ENCODE measurements around the gene XRN2. TPM values are rescaled to one million over a fixed set of nuclear protein-coding genes. Genes with fewer than 3 reads are reported as not detected.

Gene XRN2
- total RNA-seq, 4 donors from 2014 or later = 41.3 to 51.0 (median 46.4) TPM

- TF ChIP-seq EP300 (IDR thresholded peaks at IDR 0.05) = no peak
- no peak for TF ChIP-seq POLR2AphosphoS5 (IDR thresholded peaks at IDR 0.05)
- Histone ChIP-seq H3K9me3 (no peaks in the 10 kb centered on the region), H3K27ac (no peak overlapping the region), H3K4me3 (no peak overlapping the region), H3K27me3 (peaks cover 58% of the 10 kb centered on the region), H3K36me3 (peaks cover 39% of the 10 kb centered on the region), H3K4me1 (peaks cover 13% of the 10 kb centered on the region)
- 58% methylated on average over 35 of the region's 61 CpGs for WGBS
- no peak for DNase-seq (ENCODE audit: low spot score in 2 of 2)
Measured at GRCh38 chr20:21391185-21391971, 88.2 kb downstream of the XRN2 start.

GRCh38 chr20:21391972-21392352 is 88.8 kb downstream of the XRN2 start:
- Histone ChIP-seq H3K36me3 (peaks cover 33% of the 10 kb centered on the region), H3K4me1 (peaks cover 18% of the 10 kb centered on the region), H3K9me3 (no peaks in the 10 kb centered on the region), H3K27me3 (peaks cover 64% of the 10 kb centered on the region), H3K4me3 (no peak overlapping the region), H3K27ac (no peak overlapping the region)
- TF ChIP-seq POLR2A (IDR thresholded peaks at IDR 0.05) (no peak), POLR2AphosphoS5 (IDR thresholded peaks at IDR 0.05) (no peak), EP300 (IDR thresholded peaks at IDR 0.05) (no peak)
- TF ChIP-seq, protein P1, sequence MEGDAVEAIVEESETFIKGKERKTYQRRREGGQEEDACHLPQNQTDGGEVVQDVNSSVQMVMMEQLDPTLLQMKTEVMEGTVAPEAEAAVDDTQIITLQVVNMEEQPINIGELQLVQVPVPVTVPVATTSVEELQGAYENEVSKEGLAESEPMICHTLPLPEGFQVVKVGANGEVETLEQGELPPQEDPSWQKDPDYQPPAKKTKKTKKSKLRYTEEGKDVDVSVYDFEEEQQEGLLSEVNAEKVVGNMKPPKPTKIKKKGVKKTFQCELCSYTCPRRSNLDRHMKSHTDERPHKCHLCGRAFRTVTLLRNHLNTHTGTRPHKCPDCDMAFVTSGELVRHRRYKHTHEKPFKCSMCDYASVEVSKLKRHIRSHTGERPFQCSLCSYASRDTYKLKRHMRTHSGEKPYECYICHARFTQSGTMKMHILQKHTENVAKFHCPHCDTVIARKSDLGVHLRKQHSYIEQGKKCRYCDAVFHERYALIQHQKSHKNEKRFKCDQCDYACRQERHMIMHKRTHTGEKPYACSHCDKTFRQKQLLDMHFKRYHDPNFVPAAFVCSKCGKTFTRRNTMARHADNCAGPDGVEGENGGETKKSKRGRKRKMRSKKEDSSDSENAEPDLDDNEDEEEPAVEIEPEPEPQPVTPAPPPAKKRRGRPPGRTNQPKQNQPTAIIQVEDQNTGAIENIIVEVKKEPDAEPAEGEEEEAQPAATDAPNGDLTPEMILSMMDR (IDR thresholded peaks at IDR 0.05) = no peak
- DNase-seq (ENCODE audit: low spot score in 2 of 2) = no peak
- 35% methylated on average over 10 of the region's 10 CpGs for WGBS

DNA sequence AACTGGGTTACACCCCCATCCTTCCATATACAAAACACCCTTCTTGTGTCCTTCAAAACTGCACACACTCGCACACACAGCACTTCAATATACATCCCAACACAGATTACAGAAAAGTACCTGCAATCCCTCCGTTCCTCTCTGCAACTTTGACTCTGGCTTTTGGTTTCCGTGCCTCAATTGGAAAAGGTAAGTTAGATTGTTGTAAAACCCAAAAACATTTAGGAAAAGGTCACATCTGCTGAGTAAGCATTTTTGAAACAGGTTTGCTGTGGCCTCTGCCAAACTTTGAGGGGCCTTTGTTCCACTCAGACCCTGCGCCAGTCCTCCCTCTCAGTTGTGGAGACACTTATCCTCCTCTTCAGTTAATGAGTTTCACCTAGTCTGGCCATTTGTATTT is 90.0 kb downstream of the XRN2 start:
- H3K36me3 ChIP-seq = peaks cover 21% of the 10 kb centered on the region
- peaks cover 76% of the 10 kb centered on the region for H3K27me3 ChIP-seq
- H3K27ac ChIP-seq = no peak overlapping the region
- WGBS = 61% methylated on average over 4 of the region's 4 CpGs
- DNase-seq (ENCODE audit: low spot score in 2 of 2) = no peak
- no peak overlapping the region for H3K4me3 ChIP-seq
- TF ChIP-seq EP300 (IDR thresholded peaks at IDR 0.05) = no peak
- no peak for TF ChIP-seq POLR2A (IDR thresholded peaks at IDR 0.05)
- no peak for TF ChIP-seq POLR2AphosphoS5 (IDR thresholded peaks at IDR 0.05)
- peaks cover 26% of the 10 kb centered on the region for H3K4me1 ChIP-seq
- no peaks in the 10 kb centered on the region for H3K9me3 ChIP-seq

DNA sequence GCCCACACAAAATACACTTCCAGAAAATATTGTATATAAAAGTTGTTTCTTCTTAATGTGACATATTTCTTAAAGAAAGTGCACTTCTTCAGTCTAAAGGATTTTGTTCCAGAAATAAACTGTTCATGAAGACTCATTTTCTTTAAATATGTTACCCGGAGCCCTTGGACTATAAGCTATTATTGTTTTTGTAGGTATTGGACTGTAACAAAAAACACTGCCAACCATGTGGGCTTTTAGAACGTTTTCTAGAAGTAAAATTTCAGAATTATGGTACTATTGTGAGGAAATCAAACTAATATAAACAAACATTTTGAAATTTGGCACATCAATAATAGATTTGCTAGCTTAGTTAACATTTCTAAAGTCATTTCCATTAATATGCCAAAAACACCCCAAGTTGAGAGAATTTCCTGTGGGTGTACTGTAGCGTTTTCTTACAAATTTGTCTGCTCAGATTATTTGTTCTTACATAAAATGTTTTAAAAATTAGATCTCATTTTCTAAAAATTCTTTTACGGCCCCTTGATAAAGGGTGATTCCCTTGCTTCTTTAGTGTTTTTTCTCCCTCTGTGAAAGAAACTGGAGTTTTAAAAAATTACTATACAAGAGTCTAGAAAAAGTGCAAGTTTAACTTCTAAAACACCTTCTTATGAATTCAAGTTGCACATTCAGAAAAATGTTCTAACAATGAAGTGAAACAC is 90.8 kb downstream of the XRN2 start:
- TF ChIP-seq POLR2AphosphoS5 (IDR thresholded peaks at IDR 0.05) (no peak), EP300 (IDR thresholded peaks at IDR 0.05) (no peak), POLR2A (IDR thresholded peaks at IDR 0.05) (no peak)
- peaks cover 26% of the 10 kb centered on the region for H3K4me1 ChIP-seq
- H3K4me3 ChIP-seq = no peak overlapping the region
- WGBS = 56% methylated on average over 4 of the region's 4 CpGs
- no peak for DNase-seq (ENCODE audit: low spot score in 2 of 2)
- H3K27ac ChIP-seq = no peak overlapping the region
- H3K36me3 ChIP-seq = peaks cover 13% of the 10 kb centered on the region
- H3K27me3 ChIP-seq = peaks cover 84% of the 10 kb centered on the region
- H3K9me3 ChIP-seq = no peaks in the 10 kb centered on the region

GRCh38 chr20:21394551-21394950 is 91.4 kb downstream of the XRN2 start:
- Histone ChIP-seq H3K4me1 (peaks cover 26% of the 10 kb centered on the region), H3K9me3 (no peaks in the 10 kb centered on the region), H3K36me3 (peaks cover 9% of the 10 kb centered on the region), H3K4me3 (no peak overlapping the region), H3K27ac (no peak overlapping the region), H3K27me3 (peaks cover 90% of the 10 kb centered on the region)
- DNase-seq (ENCODE audit: low spot score in 2 of 2) = no peak
- 37% methylated on average over 3 of the region's 3 CpGs for WGBS
- TF ChIP-seq POLR2A (IDR thresholded peaks at IDR 0.05) (no peak), POLR2AphosphoS5 (IDR thresholded peaks at IDR 0.05) (no peak), EP300 (IDR thresholded peaks at IDR 0.05) (no peak)
- TF ChIP-seq, protein P1 (IDR thresholded peaks at IDR 0.05) = no peak

DNA sequence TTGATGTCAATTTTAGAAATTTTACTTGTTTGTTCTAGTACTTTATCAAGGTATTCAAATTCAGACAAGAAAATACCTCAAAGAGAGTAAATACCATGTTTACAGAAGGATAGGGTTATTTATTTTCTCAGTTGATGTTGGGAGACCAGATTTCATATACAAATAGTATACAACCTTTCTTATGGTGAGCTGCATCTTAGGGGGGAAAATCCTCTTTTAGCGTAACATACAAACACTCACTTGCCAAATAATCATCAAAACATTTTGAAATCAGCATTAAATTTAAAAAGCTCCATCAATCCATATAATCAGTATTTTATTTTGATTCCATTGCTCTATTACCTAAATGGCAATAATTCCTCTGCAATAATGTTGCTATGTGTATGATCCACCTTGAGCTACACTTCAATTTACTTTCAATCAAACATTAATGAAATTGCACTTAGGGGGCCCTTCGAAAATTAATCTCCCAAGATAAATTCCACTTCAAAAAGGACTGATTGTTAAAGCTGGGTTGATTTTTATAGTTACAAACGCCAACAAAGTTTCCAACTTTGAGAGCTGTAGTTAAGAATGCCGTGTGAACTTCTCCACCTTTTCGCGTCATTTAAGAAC is 92.0 kb downstream of the XRN2 start:
- peaks cover 26% of the 10 kb centered on the region for H3K4me1 ChIP-seq
- TF ChIP-seq POLR2A (IDR thresholded peaks at IDR 0.05) = no peak
- TF ChIP-seq, protein P1 (IDR thresholded peaks at IDR 0.05) = no peak
- TF ChIP-seq EP300 (IDR thresholded peaks at IDR 0.05) = no peak
- TF ChIP-seq POLR2AphosphoS5 (IDR thresholded peaks at IDR 0.05) = no peak
- peaks cover 96% of the 10 kb centered on the region for H3K27me3 ChIP-seq
- no peak overlapping the region for H3K27ac ChIP-seq
- WGBS = 26% methylated on average over 6 of the region's 6 CpGs
- peaks cover 3% of the 10 kb centered on the region for H3K36me3 ChIP-seq
- no peak overlapping the region for H3K4me3 ChIP-seq
- no peak for DNase-seq (ENCODE audit: low spot score in 2 of 2)
- no peaks in the 10 kb centered on the region for H3K9me3 ChIP-seq
